GM19395 (cell line): ENCODE measurements around the gene DNAAF1.
"Not testable (repeated sequence)": the region's sequence is repeated elsewhere in the genome, so short reads cannot be mapped to it uniquely, and the experiment has no call there.

Experiments
- ATAC-seq: cut with Tn5 transposase; IDR thresholded peaks from one replicate; pipeline ENCODE4 v1.9.1; 2021; ENCODE audit warnings: mild to moderate bottlenecking, moderate library complexity; ENCODE audit not compliant: unreplicated experiment

The DNAAF1 gene

GRCh38 chr16:84205123-84205522 is 60.0 kb downstream of the DNAAF1 start:
- ATAC-seq = not testable (repeated sequence)

DNA sequence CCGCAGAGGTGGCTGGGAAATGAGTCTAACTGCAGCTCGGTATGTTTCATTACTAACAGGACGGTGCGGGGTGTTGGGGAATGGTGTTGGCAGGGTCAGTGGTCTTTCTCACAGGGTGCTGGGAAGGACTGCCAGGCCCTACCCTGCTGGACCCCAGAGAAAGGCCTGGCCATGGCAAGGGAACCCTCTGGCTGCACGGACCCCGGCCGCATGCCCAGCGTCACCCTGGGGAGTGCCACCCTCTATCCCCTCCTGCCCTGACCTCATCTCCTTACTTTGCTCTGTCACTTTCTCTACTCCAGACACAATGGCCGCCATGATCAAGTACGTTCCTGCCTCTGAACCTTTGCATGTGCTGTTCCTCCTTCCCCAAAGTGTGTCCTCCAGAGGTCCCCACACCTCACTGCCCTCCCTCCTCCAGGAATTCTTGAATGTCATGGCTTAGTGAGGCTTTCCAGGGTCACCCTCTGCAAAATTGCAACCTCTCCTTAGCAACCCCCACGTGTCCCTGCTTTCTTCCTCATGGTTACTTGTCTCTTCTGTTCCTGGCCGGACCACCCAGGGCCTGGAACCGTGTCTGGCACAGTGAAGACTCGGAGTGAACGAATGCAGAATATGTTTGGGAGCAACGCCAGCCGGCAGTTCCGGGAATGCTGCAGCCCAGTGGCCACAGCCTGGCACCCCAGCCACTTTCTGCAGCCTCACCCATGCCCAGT is 61.0 kb downstream of the DNAAF1 start:
- ATAC-seq = no peak

DNA sequence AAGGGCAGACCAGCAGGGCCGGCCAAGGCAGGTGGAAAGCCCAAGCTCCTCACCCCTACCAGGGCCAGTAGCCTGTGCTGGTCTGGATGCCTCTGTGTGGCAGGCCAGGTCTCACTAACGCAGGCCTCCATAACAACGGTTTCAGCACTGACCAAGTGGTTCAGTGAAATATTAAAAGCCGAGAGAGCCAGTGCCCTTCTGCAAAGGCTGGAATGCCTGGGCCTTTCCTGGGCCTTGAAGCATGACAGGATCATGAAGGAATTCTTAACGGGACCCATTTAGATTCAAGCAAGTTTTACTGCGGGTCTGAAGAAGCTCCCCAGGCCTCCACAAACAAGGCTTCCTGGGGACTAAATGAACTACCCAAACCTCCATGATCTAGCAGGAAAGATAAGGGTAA is 62.1 kb downstream of the DNAAF1 start:
- ATAC-seq = no peak

GRCh38 chr16:84207879-84208278 is 62.8 kb downstream of the DNAAF1 start:
- no peak for ATAC-seq

- ATAC-seq = no peak
Observed at GRCh38 chr16:84209989-84210388, 64.9 kb downstream of the DNAAF1 start.

GRCh38 chr16:84212154-84212553 is 67.0 kb downstream of the DNAAF1 start:
- no peak for ATAC-seq

DNA sequence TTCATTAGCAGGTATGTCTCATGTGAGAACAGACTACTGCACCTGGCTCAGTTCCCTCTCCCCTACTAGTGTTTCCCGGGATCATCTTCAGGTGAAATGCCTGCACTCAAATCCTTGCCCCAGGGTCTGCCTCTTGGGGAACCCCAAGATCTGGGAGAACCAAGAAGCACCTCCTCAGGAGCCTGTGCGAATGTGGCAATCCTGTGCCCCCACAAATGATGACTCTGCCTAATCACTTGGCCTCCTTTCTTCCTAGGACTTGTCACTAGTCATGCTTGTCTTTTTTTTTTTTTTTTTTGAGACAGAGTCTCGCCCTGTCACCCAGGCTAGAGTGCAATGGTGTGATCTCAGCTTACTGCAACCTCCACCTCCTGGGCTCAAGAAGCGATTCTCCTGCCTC is 67.5 kb downstream of the DNAAF1 start:
- ATAC-seq = no peak

DNA sequence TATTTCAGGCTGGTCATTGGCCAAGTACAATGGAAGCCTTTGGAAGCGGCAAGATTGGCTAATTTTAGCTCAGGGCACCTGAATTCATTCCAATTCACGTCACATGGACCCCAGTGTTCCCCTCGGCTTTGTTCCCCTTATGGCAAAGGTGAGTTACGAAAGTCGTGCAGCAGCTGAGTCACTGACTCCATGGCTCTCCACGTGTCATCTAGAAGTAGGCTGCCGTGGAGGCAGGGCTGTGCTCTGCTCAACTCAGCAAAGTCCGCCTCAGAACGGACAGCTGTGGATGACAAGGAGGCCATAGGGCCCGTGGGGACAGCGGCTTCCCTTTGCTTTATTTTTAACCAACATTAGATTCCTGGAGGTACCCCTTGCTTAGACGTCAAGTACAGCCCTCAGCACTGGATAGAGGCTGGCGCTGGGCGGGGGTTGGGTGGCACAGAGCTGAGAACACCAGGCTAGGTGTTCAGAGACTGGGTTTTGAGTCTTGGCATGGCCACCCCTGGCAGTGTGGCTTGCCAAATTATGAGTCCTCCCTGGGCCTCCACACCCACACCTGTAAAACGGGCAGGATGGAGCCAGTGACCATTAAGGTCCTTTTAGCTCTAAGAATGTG is 69.5 kb downstream of the DNAAF1 start:
- ATAC-seq = no peak

DNA sequence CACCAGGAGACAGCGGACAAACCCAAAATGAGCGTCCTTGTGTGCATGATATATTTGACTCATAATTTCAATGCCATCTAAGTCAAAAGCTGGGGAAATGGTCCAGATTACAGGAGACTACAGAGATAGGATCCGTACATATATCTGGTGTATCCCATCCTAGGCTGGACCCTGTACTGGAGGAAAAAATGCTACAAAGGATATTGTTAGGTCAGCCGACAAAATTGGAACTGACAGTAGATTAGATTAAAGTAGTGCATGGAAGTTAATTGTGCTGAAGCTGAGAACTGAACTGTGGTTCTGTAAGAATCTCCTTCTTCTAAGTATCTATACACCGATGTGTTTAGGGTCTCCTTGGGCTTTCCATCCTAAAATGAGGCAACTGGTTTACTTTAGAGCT is 70.4 kb downstream of the DNAAF1 start:
- ATAC-seq = no peak

GRCh38 chr16:84216144-84216543 is 71.0 kb downstream of the DNAAF1 start:
- ATAC-seq = not testable (repeated sequence)

DNA sequence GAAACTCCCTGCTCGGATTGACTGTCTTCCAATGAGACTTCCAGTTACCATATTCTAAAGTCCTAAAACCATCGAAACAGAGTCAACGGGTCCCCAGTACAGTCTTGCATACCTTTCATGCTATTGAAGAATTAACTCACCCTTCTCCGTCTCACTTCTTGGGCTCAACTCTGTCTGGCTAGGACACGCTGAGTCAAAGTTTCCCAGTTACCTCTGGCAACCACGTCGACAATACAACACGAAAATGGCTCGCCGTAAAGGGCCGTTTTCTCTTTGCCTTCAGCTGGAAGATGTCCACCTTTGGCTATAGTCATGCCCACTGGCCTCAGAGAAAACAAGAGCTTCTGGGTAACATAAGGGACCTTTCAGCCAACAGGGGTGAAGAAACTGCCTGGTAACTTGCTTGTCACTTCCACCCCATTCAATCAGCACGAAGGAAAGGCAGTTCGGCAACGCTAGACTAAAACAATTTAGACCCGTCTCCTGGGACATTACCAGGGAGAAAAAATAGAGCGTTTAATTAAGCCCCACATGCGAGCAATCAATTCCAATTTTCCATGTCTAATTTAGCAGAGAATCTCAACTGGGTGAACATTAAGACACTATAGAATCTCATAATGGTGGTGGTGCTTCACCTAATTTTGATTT is 73.2 kb downstream of the DNAAF1 start:
- no peak for ATAC-seq

- ATAC-seq = no peak
Observed at GRCh38 chr16:84218956-84219355, 73.8 kb downstream of the DNAAF1 start.

DNA sequence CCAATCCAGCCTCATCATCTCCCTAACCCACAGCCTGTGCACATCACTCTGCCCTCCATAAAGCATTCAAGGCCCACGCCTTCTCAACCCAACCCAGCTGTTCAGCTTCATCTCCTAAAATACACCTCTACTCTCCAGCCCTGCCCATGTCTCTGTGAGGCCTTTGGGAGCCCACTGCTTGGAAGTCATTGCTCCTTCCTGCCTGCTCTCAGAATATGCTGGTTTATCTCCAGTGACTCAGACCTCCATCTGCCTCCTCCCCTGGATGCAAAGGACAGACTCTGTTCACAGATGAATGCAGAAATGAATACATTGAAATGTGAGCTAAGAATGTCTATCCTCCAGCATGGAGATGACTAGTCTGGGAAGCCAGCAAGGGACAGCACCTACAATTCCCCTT is 75.7 kb downstream of the DNAAF1 start:
- no peak for ATAC-seq

GRCh38 chr16:84223456-84223855 is 78.3 kb downstream of the DNAAF1 start:
- no peak for ATAC-seq

DNA sequence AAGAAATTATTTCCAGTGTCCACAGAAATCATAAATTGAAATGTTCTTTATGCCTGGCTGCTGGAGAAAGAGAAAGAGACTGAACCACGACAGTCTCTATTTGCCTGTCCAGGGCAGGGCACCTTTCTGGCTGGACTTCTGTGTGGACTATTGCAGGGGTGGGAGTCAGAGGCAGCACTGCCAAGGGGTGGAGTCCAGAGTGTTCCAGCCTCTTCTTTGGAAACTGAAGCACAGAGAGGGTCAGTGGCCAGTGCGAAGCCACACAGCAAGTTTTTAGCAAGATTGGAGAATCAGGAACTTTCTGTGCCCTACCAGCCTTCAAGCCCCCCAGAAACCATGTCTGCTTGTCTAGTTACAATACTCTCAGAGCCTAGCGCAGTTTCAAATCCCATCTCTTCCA is 79.4 kb downstream of the DNAAF1 start:
- ATAC-seq = no peak

GRCh38 chr16:84225126-84225525 is 80.0 kb downstream of the DNAAF1 start:
- ATAC-seq = no peak

- no peak for ATAC-seq
Observed at GRCh38 chr16:84225571-84225970, 80.5 kb downstream of the DNAAF1 start.

DNA sequence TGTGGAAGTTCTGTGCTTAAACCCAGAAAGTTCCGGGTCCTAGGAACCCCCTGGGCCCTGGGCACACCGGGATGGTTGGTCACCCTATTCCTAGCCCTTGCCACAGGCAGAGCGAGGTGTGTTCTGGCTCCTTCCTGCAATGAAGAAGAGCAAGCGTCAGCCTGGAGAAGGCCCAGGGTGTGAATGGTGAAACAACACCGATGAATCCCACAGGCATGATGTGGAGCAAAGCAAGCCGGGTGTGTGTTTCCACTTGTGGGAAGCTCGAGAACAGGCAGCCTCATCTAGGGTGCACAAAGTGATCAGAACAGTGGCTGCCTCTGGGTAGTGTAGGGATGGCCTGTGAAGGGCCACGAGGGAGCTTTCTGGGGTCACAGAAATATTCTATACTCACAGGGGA is 80.9 kb downstream of the DNAAF1 start:
- no peak for ATAC-seq
